HG03575 (cell line): ENCODE results near the gene MOB4.
"Not testable (repeated sequence)": the region's sequence is repeated elsewhere in the genome, so short reads cannot be mapped to it uniquely, and the experiment has no call there.

Experiments used
- ATAC-seq: cut with Tn5 transposase; IDR thresholded peaks from one replicate; pipeline ENCODE4 v1.9.1; 2021; ENCODE audit not compliant: unreplicated experiment, insufficient number of reproducible peaks, low FRiP score; ENCODE audit errors: extremely low read depth

MOB4 gene

GRCh38 chr2:197515739-197516392, at the start of gene MOB4:
Gene MOB4 (plus strand): TSS chr2:197516066. CDS start chr2:197516087, 21 bp downstream.
- ATAC-seq = peak; percentile 71

- no peak for ATAC-seq
Observed at GRCh38 chr2:197472166-197472565, 43.7 kb upstream of the MOB4 start.

- no peak for ATAC-seq
Observed at GRCh38 chr2:197477797-197478196, 38.1 kb upstream of the MOB4 start.

- ATAC-seq = no peak
Observed at GRCh38 chr2:197480165-197481036, 35.5 kb upstream of the MOB4 start.

GRCh38 chr2:197484248-197484647, 31.6 kb upstream of the MOB4 start:
- ATAC-seq = not testable (repeated sequence)

GRCh38 chr2:197486175-197486574, 29.7 kb upstream of the MOB4 start:
- no peak for ATAC-seq

GRCh38 chr2:197487385-197487784, 28.5 kb upstream of the MOB4 start:
- ATAC-seq = no peak

- no peak for ATAC-seq
Observed at GRCh38 chr2:197495433-197496134, 20.3 kb upstream of the MOB4 start.

- no peak for ATAC-seq
Observed at GRCh38 chr2:197496695-197497094, 19.2 kb upstream of the MOB4 start.

- ATAC-seq = no peak
Observed at GRCh38 chr2:197497326-197497725, 18.5 kb upstream of the MOB4 start.

- ATAC-seq = no peak
Observed at GRCh38 chr2:197498235-197498936, 17.5 kb upstream of the MOB4 start.

- ATAC-seq = no peak
Observed at GRCh38 chr2:197498937-197499593, 16.8 kb upstream of the MOB4 start.

- peak; percentile 74 for ATAC-seq
Observed at GRCh38 chr2:197499594-197500502, 16.0 kb upstream of the MOB4 start, which contains the start of the genes HSPD1 and HSPE1. Gene HSPD1 (minus strand): TSS chr2:197499840. CDS start chr2:197498848, 992 bp downstream. Gene HSPE1 (plus strand): TSS chr2:197500379. CDS start chr2:197500437, 58 bp downstream.

GRCh38 chr2:197500503-197501131, 15.2 kb upstream of the MOB4 start:
- ATAC-seq = no peak

GRCh38 chr2:197502201-197502600, 13.7 kb upstream of the MOB4 start:
- ATAC-seq = no peak

- no peak for ATAC-seq
Observed at GRCh38 chr2:197502685-197503084, 13.2 kb upstream of the MOB4 start.

- no peak for ATAC-seq
Observed at GRCh38 chr2:197504000-197504399, 11.9 kb upstream of the MOB4 start.
